WERI-Rb-1 (cell line): Measurements from ENCODE around the gene ZNF180.
A peak's percentile ranks its signal among the peaks of the same experiment; 100 is the strongest.

Source experiments
- DNase-seq: peaks from one replicate; pipeline ENCODE4 v3.0.0-alpha.2; 2020
- H3K27ac ChIP-seq: fragments of 250-450 bp; sonication (Bioruptor Pico); 2 replicates; pipeline ENCODE4 v1.5.1; 2020; ENCODE audit warnings: mild to moderate bottlenecking, moderate library complexity
- H3K27me3 ChIP-seq: fragments of 250-450 bp; sonication (Bioruptor Pico); 2 replicates; pipeline ENCODE4 v1.5.1; 2021; ENCODE audit warnings: mild to moderate bottlenecking, low read depth, moderate library complexity; ENCODE audit not compliant: insufficient read depth, severe bottlenecking
- H3K36me3 ChIP-seq: fragments of 250-450 bp; sonication (Bioruptor Pico); 2 replicates; pipeline ENCODE4 v1.5.1; 2020; ENCODE audit warnings: mild to moderate bottlenecking, moderate library complexity
- H3K4me3 ChIP-seq: 2 replicates; pipeline ENCODE4 v1.5.1; 2011; ENCODE audit warnings: low read depth, mild to moderate bottlenecking, control low read depth, low read length
- H3K9me3 ChIP-seq: fragments of 250-450 bp; sonication (Bioruptor Pico); 2 replicates; pipeline ENCODE4 v1.5.1; 2021; ENCODE audit warnings: mild to moderate bottlenecking, moderate library complexity; ENCODE audit not compliant: severe bottlenecking
- TF ChIP-seq, protein P1 (sequence below): IDR thresholded peaks from 2 replicates; pipeline ENCODE4 v1.5.1; 2011; ENCODE audit warnings: low read depth, mild to moderate bottlenecking, control low read depth, inconsistent platforms, low read length

The ZNF180 gene

DNA sequence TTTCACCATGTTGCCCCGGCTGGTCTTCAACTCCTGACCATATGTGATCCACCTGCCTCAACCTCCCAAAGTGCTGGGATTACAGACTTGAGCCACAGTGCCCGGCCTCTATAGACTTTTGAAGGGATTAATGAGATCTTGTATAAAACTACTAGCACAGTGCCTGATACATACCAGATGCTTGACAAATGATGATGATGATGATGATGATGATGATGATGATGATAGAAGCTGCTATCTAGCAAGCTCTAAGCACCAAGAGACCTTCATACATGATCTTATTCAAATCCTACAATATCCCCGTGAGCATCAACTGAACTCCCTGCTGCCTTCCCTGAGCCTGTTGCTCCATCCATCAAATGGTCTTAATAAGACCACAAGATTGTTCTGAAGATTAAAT, 14.7 kb upstream of the ZNF180 start:
- H3K4me3 ChIP-seq, result no peak overlapping the region
- TF ChIP-seq, protein P1, sequence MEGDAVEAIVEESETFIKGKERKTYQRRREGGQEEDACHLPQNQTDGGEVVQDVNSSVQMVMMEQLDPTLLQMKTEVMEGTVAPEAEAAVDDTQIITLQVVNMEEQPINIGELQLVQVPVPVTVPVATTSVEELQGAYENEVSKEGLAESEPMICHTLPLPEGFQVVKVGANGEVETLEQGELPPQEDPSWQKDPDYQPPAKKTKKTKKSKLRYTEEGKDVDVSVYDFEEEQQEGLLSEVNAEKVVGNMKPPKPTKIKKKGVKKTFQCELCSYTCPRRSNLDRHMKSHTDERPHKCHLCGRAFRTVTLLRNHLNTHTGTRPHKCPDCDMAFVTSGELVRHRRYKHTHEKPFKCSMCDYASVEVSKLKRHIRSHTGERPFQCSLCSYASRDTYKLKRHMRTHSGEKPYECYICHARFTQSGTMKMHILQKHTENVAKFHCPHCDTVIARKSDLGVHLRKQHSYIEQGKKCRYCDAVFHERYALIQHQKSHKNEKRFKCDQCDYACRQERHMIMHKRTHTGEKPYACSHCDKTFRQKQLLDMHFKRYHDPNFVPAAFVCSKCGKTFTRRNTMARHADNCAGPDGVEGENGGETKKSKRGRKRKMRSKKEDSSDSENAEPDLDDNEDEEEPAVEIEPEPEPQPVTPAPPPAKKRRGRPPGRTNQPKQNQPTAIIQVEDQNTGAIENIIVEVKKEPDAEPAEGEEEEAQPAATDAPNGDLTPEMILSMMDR, result no peak
- no peak overlapping the region for H3K27ac ChIP-seq
- H3K36me3 ChIP-seq, result no peaks in the 10 kb centered on the region
- no peaks in the 10 kb centered on the region for H3K9me3 ChIP-seq
- DNase-seq, result no peak
- H3K27me3 ChIP-seq, result no peaks in the 10 kb centered on the region

DNA sequence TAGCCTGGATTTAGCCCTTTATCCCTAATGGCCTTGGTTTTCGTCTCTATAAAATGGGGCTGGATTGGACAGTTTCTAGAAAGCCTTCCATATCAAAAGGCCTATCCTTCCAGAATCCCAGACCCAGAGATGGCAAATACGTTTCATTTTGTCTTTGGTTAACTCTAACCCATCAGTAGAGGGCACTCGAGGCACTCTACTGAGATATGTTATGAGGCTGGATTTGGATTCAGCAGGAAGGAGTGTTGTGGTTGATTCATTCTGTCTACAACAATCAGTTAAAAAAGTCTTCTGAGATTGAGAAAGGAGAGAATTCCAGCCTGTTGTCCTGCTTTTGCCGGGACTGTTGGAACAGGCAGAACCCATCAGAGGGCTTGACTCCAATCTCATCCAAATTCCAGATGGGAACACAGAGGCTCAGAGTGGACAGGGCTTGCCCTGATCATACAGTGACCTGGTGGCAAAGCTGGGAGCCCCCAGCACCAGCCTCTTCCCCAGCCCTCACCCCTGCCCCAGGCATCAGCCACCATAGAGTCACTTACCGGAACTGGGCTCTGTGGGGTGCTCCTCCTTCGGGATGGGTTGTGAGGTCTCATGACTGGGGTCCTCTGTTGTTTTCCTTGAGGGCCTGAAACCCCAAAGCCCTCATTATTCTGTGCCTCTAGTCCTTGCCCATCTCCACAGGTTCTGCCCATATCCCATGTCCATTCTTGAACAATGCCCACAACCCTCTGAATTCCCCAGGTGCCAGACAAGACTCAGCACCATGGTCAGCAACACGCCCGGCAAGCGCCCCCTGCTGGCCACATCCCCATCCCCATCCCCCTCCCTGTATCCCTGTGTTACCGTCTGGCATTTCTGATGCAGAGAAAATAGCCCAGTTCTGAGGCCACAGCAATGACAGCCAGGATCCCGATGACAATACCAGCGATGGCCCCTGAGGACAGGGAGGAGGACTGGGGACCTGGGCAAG, 12.3 kb upstream of the ZNF180 start:
- DNase-seq, result peak; percentile 67
- TF ChIP-seq, protein P1, result peak; percentile 74

DNA sequence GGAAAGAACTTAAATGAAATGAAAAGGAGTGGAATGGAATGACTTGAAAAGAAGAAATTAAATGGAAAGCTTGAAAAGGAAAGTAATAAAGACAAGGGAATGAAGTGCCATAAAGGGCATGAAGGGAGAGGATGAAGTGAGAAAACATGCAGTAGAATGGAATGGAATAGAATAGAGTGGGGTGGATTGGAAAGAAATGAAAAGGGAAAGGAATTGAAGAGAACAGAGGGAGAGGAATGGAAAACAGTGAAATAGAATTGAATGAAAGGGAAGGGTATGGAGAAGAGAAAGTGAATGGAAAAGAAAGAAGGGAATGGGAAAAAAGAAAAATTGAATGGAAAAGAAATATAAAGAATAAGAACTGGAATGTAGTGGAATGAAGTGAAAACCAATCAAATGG, 9.2 kb upstream of the ZNF180 start:
- Histone ChIP-seq H3K4me3 (no peak overlapping the region), H3K27ac (no peak overlapping the region), H3K27me3 (no peaks in the 10 kb centered on the region), H3K9me3 (peaks cover 3% of the 10 kb centered on the region), H3K36me3 (no peaks in the 10 kb centered on the region)
- TF ChIP-seq, protein P1, result no peak
- DNase-seq, result no peak

More for the DNA sequence above, 12.3 kb upstream of the ZNF180 start:
- Histone ChIP-seq H3K27ac (no peak overlapping the region), H3K9me3 (no peaks in the 10 kb centered on the region), H3K4me3 (no peak overlapping the region), H3K36me3 (no peaks in the 10 kb centered on the region), H3K27me3 (no peaks in the 10 kb centered on the region)

DNA sequence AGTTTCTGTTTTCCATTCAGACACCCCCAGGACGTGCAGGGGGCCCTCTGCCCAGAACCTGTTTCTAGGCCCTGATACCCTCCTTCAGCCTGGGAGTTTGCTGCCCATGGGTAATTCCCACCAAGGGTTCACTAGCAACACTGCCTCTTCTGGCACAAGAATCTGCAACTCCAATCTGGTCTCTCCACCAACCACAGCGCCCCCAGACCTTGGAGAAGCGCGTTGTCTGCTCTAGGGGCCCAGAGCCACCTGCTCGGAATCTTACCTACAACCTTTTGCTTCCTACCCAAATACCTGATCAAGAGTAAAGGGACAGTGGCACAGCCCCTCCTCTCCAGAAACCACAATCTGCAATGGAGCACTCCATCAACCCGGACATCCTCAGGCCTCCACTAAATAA, 763 bp downstream of the ZNF180 start:
- Histone ChIP-seq H3K4me3 (peak overlapping the region; percentile 66), H3K27ac (peak overlapping the region; percentile 96), H3K27me3 (no peaks in the 10 kb centered on the region), H3K9me3 (peaks cover 34% of the 10 kb centered on the region), H3K36me3 (peaks cover 50% of the 10 kb centered on the region)
- peak; percentile 20 for DNase-seq
- TF ChIP-seq, protein P1, result 0 out of 2 replicates have a peak, but pooled peaks have one; percentile 6

DNA sequence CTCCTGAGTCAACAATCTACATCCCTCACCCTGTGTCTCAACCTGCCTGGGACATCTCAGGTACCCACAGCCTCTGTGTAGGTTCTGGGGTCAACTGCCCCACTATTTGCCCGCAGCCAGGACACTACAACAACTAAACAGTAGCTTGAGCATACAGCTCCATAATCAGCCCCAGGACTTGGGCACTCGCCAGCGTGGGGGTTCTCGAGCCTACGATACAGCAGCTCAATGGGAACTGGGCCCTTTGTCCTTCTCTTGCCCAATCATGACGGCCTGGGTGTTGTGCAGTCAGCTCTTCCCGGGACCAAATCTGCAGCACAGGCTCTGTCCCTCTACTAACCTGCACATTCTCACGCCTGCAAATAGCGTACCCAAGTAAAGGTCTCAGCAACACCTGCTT, 1.3 kb downstream of the ZNF180 start:
- Histone ChIP-seq H3K4me3 (peak overlapping the region; percentile 66), H3K27me3 (no peaks in the 10 kb centered on the region), H3K36me3 (peaks cover 56% of the 10 kb centered on the region), H3K9me3 (peaks cover 34% of the 10 kb centered on the region), H3K27ac (no peak overlapping the region)
- TF ChIP-seq, protein P1, result no peak
- DNase-seq, result no peak
